HG02571 (cell line): Measurements from ENCODE around the gene THSD4.
"Not testable (repeated sequence)": the region's sequence is repeated elsewhere in the genome, so short reads cannot be mapped to it uniquely, and the experiment has no call there.

ENCODE experiments used
- ATAC-seq: cut with Tn5 transposase; IDR thresholded peaks from one replicate; pipeline ENCODE4 v1.9.1; 2021; ENCODE audit warnings: mild to moderate bottlenecking, moderate library complexity; ENCODE audit not compliant: unreplicated experiment

Gene THSD4

GRCh38 chr15:71120428-71120944, 5.2 kb downstream of the THSD4 start:
- ATAC-seq: no peak

GRCh38 chr15:71121442-71121841, 6.2 kb downstream of the THSD4 start:
- ATAC-seq: no peak

DNA sequence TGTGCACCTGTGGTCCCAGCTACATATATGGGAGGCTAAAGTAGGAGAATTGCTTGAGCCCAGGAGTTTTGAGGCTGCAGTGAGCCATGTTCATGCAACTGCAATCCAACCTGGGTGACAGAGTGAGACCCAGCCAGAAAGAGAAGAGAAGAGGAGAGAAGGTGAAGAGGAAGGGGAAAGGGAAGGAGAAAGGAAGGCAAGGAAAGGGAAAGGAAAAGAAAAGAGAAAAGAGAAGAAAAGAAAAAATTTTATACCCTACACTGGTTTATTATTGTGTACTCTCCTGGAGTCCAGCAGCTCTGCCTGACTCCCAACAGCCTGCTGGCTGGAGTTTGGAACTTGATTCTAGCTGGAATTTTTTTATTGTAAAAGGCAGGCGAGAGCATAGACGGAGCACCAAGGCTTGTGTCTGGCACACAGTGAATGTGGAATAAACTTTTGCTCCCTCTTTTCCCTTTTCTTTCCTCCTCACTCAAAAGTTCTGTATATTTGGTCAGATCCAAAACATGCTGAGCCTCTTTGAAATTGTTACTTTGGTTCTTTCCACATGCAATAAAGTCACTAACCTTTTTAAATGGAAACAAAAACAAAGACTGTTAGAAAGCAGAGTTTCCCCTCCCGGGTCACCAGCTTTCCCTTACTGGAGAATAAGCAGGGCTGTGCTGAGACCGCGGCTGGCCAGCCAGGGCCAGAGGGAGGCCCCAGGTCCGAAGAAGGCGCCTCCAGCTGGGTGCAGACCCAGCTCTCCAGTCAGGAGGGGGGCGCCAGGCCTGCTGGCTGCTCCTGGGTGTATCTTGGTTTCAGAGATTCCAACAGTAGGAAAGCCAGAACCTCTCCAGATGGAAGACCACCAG, 9.9 kb downstream of the THSD4 start:
- ATAC-seq: no peak

- ATAC-seq: no peak
Measured at GRCh38 chr15:71125831-71126450, 10.7 kb downstream of the THSD4 start.

GRCh38 chr15:71127083-71127482, 11.8 kb downstream of the THSD4 start:
- ATAC-seq: no peak

DNA sequence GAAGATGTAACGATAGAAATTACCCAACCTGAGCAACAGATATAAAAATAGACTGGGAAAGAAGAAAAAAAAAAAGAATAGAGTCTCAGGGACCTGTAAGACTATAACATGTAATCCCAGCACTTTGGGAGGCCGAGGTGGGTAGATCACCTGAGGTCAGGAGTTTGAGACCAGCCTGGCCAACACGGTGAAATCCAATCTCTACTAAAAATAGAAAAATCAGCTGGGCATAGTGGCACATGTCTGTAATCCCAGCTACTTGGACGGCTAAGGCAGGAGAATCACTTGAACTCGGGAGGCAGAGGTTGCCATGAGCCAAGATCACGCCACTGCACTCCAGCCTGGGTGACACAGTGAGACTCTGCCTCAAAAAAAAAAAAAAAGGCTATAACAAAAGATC, 12.9 kb downstream of the THSD4 start:
- ATAC-seq: not testable (repeated sequence)

GRCh38 chr15:71128939-71129562, 13.8 kb downstream of the THSD4 start:
- no peak for ATAC-seq

- ATAC-seq: no peak
Measured at GRCh38 chr15:71129669-71130068, 14.4 kb downstream of the THSD4 start.

- no peak for ATAC-seq
Measured at GRCh38 chr15:71131601-71132362, 16.5 kb downstream of the THSD4 start.

DNA sequence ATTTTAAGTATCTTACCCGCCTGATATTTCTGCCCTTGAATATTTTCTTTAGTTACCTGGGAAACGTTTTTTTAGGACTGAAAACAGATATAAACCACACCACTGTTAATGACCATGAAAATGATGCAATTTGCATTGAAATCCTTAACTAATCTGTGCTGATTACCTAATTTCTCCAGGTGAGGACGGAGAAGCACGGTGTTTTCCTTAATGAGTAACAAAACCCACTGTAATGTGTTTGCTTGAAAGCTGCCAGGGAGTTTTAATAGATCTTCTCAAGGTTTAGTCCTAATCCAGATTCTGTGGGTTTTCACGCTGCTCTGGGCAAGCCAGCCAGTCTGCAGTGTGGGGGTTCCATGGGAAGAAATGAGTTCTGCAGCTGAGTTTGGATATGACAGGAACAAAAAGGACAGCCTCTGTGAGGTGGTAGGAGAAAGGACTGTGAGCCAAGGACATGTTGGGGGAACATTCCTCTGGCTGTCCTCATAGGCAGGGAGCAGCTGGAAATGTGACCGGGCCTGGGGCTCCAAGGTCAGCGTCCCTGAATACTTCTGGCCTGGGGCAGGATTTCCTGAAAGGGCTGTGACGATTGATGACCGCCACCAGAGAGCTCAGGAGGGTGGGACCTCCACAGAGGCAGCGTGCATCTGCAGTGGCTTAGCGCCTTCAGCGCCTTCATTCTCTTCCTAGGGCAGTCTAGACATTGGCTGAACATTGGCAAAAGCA, 18.6 kb downstream of the THSD4 start:
- no peak for ATAC-seq

DNA sequence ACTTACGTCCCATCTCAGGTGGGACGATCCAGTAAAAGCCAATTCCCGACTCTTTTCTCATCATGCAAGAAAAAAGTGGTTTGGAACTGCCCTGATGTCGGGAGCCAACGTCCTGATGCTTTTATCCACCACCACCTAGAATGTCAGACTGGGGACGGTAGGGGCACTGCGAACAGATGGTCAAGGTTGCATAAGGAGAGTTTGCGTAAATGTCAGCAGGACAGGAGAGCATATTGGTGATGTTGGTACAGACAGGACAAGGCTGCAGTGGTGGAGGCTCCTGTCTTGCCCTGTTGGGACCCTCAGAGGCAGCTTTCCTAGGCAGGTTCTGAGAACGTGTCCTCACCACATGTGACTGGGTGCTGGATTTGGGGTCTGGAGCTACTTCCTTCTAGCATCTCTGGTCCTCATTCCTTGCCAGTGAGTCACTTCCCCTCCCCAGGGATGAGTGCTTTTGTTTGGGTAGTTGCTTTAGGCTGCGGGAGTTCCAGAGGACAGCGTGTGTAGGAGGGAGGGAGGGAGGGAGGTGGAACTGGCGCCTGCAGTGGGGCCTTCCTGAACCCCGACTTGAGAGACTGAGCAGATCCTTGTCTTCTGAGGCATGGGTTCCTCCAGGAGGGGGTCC, 21.0 kb downstream of the THSD4 start:
- no peak for ATAC-seq

DNA sequence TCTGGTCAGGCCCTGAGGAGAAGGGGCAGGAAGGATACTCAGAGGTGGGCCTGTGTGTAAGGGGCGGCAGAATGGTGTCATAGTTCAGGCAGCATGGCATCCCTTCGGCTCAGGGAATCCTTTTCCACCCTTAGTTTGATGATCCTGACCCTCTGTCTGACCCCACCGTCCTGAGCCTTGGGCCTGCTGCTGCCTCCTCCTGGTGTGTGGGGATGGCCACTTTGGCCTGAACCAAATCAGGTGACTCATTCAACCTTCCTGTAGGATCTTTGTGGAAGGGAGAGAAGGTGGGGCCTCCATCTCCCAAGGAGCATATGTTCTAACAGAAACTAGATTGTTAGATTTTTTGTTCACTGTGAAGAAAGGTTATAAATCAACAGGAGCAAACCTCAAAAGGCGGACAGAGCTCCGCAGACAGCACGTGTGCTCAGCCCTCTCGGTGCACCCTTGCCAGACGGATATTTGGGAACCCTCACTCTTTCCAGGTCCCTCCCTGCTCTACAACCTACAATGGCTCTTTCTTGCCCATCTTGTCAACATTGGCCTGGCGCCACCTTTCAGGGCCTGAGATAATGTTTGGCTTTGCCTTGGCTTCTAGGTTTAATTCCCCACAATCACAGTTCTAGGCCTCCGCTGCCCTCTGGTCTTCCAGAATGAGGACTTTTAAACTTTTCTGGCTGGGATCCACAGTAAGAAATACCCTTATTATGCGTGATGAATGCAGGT, 21.7 kb downstream of the THSD4 start:
- no peak for ATAC-seq

GRCh38 chr15:71138473-71138872, 23.2 kb downstream of the THSD4 start:
- ATAC-seq: no peak

DNA sequence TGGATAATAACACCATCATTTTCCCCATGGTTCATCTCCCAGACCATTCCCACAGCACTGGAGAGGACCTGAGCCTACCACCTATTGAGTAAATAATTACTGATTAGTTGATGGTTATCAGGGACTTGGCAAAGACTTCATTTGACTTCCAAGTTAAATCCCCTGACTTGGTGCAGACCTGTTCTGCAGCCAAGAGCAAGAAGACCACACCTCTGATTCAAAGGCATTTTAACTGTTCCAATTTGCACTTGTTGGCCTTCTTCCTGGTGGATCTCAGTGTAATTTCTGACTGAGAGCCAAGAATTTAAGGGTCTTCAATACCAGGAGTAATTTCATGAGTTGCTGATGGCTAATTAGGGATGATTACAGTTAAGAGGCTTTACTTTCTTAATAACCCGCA, 24.0 kb downstream of the THSD4 start:
- no peak for ATAC-seq

GRCh38 chr15:71141572-71141971, 26.3 kb downstream of the THSD4 start:
- ATAC-seq: no peak

- ATAC-seq: no peak
Measured at GRCh38 chr15:71142780-71143179, 27.5 kb downstream of the THSD4 start.

GRCh38 chr15:71143373-71144310, 28.4 kb downstream of the THSD4 start:
- ATAC-seq: no peak

DNA sequence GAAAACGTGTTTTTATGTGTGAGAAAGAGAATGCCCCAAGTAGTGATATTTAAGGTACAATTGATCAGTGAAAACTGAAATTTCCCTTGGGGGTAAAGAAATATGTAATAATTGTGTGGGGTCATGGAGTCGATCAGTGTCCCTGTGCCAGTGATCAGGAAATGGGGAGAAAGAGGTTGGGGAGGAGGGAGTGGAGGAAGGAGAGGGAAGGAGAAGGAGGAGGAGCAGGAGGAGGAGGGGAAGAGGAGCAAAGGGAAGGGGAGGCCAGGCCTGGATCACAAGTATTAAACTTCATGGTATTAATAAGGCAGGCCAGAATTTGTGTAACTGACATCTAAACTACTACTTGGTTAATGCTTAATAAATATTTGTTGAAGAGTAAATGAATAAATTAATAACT, 30.4 kb downstream of the THSD4 start:
- no peak for ATAC-seq
